AG08396 (cell line): ENCODE data around the gene CAMSAP1.
A peak's percentile ranks its signal among the peaks of the same experiment; 100 is the strongest.

Source experiments
- DNase-seq: peaks from one replicate; pipeline ENCODE4 v3.0.0; 2012; ENCODE audit warnings: low spot score, mixed read lengths

Gene CAMSAP1

DNA sequence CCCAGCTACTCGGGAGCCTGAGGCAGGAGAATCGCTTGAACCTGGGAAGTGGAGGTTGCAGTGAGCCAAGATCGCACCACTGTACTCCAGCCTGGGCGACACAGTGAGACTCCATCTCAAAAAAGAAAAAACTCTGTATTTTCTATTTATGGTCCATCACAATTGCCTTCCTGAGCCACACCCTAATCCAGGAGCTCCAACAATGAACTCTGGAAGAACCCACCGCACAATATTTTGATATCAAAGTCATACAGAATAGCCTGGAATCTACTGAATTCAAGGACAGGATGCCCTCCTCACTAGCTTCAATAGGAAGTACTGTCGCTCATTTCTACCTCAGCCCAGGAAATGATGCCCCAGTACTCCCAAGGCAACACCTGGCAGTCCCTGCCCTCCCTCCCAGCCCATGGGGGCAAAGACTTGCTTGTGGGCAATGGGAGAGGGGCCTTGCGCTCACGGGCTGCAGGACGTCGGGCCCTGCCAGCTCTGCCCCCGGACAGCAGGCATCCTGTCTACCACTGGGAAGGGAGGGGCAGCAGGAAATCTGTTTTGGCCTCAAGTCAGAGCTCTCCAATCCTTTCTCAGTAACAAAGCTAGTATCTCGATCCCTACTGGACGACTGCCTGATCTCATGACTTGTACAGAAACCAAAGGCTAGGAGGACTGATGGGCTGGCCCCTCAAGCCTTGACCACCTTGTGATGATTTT, 34.1 kb upstream of the CAMSAP1 start:
- DNase-seq = no peak

DNA sequence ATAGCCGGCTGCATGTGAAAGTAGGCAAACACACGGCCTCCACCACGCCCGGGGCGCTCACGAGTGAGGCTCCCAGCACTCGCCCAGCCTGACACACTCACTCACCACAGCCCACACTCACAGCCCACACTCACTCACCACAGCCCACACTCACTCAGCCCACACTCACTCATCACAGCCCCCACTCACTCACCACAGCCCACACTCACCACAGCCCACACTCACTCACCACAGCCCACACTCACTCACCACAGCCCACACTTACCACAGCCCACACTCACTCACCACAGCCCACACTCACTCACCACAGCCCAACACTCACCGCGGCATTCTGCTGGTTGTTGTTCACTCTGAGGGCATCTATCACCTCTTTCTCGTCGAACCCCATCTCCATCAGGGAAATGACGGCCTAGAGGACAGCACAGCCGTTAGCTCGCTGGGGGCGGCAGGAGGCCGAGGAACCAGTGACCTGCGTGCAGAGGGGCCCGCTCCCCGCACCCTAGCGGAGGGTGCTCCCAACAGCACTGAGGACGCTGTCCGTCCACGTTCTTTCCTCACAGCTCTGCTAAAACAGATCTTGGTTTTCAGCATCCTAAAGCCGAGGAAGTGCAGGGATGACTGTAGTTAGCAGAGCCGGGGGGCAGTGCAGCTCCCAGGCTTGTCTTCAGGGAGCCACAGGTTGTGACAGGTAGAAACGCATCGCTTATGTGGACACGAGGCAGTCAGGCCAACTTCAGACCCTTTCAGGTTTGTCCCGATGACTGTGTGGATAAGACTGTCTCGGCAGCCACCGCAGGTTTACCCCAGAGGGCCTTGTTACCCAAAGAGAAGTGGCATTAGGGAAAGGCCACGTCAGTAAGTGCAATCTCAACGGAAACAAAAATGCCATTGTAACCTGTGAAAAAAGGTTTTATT, 32.3 kb upstream of the CAMSAP1 start:
- no peak for DNase-seq

DNA sequence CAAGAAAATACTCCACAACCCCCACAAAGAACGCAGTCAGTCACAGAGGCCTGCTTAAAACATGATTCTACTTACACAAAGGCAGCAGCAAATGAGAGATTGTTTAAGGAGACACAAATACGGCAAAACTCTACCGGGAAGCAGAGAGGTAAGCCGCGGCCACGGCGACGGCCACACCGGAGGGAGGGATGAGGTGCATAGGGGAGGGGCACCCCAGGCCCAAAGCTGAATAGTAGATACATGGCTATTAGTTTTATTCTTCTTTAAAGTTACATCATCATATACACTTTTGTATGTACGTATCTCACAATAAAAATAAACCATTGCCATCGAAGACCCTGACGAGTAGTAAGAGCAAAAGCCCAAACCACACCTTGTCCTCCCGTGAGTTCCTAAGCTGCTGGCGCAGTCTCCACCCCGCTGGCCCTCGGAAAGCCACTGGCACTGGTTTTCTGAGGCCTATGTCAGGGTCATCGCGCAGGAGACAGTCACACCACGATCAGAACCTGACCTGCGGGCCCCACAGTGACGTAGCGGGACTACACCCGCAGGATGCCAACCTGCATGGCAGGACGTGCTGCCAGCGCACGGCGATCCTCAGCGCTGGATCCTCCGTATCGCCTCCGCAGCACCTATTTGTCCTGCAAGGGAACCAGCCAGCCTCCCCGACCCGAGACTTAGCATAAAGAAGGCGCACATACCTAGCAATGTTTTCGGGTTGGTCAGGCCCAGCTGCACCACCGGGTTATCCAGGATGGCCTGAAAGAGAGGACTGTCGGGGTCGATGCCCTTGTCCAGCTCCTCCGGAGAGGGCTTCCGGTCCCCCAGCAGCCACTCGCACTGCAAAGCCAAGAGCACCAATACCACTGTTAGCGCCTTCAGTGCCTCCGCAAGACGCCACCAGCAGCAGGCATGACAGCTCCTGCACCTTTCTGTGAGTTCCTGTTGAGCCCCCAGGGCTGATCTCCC, 30.5 kb upstream of the CAMSAP1 start:
- DNase-seq = no peak

DNA sequence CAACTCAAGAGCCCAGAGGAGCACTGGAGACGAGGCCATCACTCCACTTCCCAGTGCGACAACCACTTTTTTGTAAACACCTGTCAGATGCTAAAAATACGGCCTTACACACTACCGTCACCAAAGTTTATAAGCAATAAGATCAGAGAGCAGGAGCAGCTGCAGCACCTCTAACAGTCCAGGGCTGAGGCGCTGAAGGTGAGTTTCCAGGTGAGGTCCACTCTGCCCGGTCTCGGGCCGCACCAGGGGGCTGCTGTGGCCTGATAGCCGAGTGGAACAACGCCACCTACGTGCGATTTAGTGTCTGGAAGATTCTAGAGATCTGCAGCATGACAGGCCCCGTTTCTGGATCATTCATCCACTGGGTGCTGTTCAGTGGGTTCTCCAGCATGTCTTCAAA, 25.8 kb upstream of the CAMSAP1 start:
- DNase-seq = no peak

DNA sequence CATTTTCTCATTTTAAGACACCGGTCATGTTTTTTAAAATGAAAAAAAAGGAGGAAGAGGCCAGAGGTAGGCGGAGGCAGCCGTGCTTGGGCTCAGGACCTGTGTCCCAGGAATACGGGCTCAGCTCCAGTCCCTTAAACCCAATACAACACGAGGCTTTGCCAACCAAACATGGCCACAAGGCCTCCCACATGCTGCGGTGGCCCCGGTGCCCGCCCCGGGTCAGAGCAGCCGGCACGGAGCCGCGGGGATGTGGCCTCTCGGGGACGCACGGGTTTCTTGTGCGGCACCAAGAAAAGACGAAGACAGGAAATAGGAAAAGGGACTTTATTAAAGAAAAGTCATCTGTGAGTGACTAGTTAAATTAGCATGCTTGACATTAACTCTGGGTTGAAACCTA, 25.3 kb upstream of the CAMSAP1 start:
- no peak for DNase-seq

DNA sequence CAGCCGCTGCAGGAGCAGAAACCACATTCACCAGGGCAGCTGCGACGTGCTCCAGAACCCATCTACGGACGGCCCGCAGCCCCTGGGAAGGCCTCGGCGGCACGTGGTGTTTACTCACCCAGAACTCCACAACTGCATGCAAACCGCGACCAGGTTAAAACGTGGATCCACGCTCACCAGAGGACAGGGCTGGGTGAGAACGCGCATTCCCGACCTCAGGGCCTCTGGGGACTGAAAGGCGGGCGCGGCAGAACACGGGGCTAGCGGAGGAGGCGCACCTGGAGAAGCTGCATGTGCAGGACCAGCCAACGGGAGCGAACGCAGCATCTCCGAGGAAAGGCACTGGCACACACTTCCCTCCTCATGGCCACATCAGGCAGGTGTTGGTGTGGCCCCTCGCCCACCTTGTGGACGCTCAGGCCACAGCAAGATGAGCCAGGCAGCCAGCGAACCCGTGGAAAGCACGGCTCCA, 24.0 kb upstream of the CAMSAP1 start:
- no peak for DNase-seq

DNA sequence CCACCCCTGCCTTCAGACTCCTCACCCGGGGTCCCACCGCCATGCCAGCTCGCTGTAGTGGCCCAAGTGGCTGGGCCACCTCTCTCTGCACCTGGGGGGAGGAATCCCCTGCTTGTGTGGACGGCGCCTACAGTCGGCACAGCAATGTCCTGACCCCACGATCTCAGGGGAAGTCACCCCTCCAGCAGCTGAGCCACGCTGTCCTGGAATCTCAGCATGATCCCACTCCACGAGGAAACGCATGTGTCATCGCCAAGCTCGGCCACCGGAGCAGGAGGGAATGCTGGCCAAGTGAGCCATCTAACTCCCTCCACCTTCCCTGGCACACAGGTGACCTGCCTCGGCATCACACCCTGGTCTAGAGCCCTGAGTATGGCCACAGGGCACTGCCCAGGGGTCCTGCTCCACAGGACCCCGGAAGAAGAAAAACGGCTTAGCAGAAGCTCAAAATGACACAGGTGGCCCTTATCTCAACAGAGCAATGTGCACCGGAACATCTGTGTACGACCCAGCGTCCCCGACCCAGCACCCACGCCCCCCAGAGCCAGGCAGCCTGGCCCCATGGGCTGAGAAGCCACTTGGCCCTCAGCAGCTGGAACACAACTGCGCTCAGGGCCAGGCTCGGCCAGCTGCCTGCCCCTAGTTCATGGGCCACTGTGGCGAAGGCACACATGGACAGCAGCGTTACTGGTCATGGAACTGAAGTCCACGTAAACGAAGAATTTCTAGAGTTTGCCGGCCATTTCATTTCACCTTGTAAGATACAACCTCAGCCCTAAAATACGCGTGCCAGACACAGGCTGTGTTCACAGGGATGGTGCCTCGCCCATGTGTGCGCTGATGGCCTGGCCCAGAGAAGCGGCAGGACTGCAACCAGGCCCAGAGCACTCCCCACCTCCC, 23.4 kb upstream of the CAMSAP1 start:
- no peak for DNase-seq

DNA sequence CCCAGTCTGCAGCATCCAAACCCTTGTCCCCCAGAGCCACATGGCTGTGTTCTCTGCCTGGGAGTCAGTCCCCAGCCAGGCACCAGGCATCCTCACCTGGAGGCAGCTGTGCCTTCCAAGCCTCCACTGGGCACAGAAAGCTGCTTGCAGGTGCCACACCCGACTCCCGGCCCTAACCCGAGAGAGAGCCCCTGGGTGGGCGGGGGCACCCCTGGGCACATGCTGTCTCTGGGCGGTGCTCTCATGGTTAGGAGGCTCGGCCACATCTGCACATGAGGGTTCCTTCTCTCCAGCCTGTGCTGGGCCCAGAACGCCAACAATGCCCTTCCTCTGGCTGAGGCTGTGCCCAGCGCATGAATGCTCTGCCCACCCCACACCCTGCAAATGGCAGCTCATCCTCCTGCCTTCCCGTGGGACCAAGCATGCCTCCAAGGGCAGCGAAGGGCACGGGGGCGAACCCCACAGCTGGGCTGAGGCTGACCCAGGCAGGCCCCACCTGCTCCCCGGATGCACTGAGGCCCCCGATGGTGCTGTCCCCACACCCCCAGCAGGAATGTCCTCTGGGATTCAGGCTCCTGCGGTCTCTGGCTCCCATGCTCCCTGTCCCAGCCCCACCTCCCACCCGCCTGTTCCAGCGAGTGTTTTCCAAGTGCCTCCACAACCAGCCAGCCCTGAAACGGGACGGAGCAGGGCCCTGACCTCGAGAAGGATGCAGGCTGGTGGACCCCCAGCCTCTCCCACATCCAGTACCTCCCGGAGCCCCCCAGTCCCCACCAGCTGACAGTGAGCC, 22.5 kb upstream of the CAMSAP1 start:
- no peak for DNase-seq

DNA sequence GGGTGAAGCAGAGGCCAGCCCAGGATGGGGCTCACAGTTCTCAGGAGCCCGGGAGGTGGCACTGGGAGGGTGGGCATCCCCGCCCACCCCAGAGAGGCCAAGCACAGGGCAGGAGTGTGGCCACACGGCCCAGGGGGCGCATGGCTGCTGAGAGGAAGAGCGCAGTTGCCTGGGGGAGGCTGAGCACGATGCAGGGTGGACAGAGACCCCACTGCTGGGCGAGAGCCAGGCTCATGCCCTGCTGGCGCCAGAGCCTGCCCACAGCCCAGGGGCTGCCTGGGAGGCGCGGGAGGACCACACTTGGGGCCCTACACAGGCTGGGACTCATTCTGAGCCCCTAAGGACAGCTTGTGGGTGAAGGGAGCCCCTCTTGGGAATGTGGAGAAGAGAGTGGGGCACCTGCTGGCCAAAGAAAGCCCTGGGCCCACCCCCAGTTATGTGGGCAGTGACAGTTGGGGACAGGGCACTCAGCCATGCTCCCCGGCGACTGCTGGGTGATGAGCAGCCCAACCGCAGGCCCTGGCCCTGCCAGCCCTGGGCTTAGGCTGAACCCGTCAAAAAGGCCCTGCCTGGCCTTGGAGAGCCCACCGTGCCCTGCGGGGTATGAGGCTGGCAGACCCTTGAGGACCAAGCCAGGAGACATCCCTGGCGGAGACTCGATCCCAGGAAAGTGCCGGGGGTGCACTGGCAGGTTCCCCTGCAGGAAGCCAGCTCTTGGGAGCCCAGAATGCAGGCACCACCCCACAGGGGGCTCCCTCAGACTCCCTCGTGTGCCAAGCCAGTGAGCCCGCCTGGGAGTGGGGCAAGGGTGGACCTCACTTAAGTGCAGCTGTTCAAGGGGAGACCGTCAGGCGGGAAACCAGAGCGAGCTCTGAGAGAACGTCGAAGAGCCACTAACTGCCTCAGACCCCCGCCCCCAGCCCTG, 21.6 kb upstream of the CAMSAP1 start:
- no peak for DNase-seq

DNA sequence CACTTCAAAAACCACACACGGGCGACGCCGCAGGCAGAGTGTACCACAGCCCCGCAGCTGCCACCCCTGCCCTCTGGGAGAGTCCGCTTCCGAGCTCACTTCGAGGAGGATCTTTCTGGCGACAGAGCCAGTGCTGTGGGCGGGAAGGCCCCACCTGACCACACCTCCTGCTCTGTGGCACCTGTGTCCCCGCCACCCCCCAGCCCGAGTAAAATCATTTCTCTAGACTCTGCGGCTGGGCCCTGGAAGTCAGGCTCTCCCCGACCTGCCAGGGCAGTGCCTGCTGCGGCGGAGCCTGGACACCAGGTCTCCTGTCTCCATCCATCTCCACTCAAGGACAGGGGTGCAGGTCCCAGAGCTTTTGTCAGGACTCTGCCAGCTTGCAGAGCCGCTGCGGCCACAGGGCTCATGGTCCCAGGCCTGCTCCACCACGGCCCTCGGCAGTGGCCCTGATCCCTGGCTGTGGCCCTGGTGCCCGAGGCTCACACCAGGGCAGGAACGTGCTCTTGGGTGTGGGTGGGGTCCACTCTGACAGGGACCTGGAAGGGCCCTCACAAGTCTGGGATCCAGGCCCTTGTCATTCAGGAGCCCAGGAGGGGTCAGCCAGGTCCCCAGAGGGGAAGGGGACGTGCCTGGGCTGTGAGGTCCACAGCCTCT, 20.9 kb upstream of the CAMSAP1 start:
- no peak for DNase-seq

DNA sequence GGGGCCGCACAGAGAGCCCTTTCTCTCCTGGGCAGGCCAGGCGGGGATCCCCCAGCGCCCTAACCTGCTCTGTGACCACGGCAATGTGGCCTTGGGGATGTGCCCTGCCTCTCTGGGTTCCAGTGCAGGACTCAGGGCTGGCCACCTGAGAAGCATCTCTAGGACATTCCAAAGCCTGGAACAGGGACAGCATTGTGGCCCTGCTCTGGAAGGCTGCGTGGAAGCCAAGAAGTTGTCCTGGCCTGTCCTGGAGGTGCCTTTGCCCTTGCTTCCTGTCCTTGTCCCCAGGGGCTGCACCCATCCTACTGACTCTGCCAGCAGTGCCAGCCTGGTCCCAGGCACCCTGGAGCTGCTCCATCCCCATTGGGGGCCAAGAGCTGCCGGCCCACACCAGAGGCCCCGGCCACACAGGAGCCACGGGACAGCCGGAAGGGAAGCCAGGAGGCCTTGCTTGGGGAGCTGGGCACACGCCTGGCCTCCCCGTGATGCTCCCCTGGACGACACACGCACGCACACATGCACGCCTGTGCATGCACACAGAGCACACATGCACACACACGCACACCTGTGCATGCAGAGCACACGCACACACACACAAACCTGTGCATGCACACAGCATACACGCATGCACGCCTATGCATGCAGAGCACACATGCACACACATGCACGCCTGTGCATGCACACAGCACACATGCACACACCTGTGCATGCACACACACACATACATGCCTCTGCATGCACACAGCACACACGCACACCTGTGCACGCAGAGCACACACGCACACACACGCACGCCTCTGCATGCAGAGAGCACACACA, 20.1 kb upstream of the CAMSAP1 start:
- no peak for DNase-seq

DNA sequence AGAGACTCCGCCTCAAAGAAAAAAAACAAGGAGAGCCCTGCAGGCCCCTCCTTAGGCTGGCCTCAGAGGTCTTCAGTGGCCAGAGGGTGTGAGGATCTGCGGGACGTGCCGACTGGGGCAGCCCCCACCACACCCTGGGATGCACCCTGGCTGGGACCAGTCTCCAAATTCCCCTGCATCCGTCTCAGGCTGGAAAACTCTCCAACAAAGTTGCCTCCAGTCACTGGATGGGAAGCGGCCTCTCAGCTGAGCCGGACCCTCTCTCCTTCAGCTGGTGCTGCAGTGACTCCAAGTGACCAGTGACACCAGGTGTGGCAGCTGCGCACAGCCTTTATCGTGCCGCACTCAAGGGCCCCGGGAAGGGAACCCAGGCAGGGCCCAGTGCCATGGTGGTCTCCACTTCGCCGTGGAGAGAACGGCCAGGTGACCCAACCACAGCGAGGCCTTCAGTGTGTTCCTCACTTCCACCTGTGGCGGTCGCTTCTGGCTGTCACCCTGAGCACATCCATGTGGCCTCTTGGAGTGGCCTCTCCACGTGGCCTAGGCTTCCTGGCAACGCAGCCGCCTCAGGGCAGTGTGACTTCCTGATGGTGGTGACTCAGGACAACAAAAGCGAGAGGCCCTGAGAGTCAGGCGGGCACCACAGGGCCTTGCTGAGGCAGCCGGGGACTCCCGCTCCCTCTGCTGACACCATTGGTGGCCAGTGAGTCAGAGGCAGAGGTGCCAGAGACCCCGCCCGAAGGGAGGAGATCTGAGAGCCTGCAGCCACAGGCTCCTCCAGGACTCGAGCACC, 19.3 kb upstream of the CAMSAP1 start:
- peak; percentile 73 for DNase-seq

DNA sequence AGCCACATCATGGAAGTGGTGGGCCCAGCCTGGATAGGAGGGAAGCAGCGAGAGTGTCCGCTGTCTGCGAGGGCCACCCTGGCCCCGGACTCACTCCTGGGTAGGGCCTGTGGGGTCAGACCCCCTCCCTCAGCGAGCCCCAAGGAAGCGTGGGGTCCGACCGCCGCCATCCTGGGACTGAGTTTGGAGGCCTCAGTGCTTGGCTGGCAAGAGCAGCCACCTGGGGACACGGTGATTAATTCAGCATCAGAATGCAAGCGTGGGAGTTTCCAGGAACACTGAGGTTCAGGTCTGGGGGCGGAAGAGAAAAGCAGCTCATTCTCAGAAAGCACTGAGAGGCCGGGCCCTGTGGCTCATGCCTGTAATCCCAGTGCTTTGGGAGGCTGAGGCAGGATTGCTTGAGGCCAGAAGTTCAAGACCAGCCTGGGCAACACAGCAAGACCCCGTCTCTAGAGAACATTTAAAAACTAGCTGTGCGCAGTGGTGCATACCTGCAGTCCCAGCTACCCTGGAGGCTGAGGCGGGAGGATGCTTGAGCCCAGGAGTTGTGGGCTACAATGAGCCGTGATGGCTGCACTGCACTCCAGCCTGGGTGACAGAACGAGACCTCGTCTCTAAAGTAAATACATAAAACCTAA, 18.3 kb upstream of the CAMSAP1 start:
- DNase-seq = no peak

DNA sequence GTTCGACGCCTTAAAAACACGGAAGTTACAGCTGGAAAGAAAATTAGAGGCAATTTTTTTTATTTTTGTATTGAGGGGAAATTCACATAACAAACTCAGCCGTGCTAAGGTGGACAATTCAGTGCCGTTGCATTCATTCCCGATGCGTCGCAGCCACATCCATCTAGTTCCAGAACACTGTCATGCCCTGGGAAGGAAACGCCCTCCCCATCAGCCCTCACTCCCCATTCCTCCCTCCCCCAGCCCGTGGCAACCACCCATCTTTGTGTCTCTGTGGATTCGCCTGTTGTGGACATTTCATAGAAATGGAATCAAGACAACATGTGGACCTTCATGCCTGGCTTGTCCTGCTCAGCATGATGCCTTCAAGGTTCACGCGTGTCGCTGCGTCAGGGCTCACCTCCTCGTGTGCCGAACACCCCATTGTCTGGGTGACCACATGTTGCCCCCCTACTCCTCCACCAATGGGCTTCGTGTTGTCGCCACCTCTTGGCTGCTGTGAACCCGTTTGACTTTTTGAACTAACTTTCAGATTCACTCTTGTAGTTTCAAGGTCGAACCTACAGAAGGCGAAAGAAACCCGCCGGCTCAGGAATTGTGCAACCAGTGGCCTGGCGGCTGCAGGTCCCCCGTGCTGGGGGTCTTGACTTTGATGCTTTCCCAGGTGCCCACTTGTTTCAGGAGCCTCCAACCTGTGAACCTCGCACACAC, 17.4 kb upstream of the CAMSAP1 start:
- DNase-seq = no peak

DNA sequence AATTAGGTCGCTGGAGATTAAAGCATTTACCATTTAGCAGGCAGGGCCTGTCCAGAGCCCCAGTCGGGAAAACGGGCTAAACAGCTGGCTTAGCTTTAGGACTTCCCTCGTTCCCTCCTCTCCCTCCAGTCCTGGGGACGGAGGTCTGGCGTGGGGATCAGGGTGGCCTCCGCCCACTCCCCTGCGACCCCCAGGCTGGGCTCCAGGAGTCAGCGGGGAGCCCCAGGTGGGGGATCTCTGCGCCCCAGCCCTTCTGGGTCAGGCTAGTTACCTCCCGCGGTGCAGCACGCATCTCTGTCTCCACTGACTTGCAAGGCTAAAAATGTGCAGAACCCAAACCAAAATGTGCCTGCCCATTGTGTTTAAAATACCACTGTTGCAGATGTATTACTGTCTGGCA, 16.2 kb upstream of the CAMSAP1 start:
- DNase-seq = no peak
